ENCODE measurements around the gene IMMT. TPM values are rescaled to one million over a fixed set of nuclear protein-coding genes. Genes with fewer than 3 reads are reported as not detected.

The IMMT gene
- total and polyA plus RNA-seq, 2 donors (not counting 1 experiment from before 2014, with no cell fraction given) = 23.5 to 66.0 TPM

DNA sequence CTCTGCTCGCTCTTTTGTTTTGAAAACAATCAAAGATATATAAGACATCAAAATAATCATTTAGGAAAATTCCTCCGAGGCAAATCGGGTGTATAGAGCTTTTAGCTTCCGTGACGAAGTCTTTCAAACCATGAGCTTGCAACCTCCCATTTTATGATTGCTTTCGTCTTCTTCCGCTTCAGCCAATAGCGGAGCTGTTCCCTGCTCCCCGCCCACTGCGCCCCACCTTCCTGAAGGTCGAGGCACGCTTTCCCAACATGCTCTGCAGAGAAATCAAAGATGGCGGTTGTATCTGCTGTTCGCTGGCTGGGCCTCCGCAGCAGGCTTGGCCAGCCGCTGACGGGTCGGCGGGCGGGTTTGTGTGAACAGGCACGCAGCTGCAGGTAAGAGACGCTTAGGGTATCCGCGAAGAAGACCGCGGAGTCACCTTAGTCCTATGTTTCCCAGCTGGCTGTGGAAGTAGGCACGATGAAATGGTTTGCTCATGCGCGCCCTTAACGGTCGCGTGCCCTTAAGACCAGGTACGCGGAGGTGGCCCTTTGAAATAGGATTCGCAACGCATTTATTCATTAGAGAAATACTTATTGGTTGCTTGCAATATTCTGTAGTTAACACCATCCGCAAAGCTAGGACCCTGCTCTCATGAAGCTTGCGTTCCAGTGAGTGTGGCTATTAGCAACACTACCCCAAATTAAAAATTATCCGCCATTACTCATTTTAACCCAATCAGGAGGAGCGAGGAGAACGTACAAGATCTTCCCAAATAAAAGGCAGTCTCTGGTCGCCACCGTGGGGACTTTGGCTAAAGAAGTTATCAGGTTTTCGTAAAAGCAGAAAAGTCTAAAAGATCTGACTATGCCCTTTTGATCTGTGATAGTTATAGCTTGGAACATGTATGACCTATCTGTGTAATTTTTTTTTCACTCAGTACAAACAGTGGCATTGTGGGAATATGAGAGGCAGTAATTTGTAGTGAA lies 89.0 kb downstream of the IMMT start, which contains the start of gene PTCD3:
PTCD3 (plus strand) TSS at position 267 of the 977 bp plus-strand sequence; CDS start at position 280, 13 bp downstream.
- H3K4me3 Mint-ChIP-seq = peak within 1 kb of the TSS; percentile 93
- Histone ChIP-seq H3K4me2 (replicated peaks; ENCODE audit: low read depth, low read length, poor library complexity, severe bottlenecking) (peak within 1 kb of the TSS; percentile 84), H3K36me3 (replicated peaks in 1 of 2; ENCODE audit: control extremely low read depth in 1 of 2, control insufficient read depth in 1 of 2, extremely low read depth in 1 of 2, insufficient read depth in 2 of 2, low read length in 1 of 2) (peaks cover 3 to 22% of the 10 kb centered on the region in 2 experiments), H3K27me3 (replicated peaks in 1 of 4; ENCODE audit: control extremely low read depth in 1 of 4, control insufficient read depth in 3 of 4, insufficient read depth in 4 of 4, low read length in 3 of 4) (no peaks in the 10 kb centered on the region), H3K9ac (ENCODE audit: low read length) (peak within 1 kb of the TSS; percentile 84), H3K9me3 (ENCODE audit: control extremely low read depth in 1 of 3, control insufficient read depth in 2 of 3, insufficient read depth in 1 of 3, low read length in 2 of 3) (no peaks in the 10 kb centered on the region), H3K4me1 (ENCODE audit: control insufficient read depth in 2 of 2, insufficient read depth in 2 of 2, low read length in 2 of 2) (peaks cover 16 to 22% of the 10 kb centered on the region in 2 donors), H3K79me2 (ENCODE audit: control insufficient read depth, insufficient read depth, low read length) (peaks cover 92% of the 10 kb centered on the region), H2AFZ (ENCODE audit: insufficient read depth, low read depth, low read length, poor library complexity, severe bottlenecking) (peak within 1 kb of the TSS; percentile 86), H3K27ac (ENCODE audit: low read length in 2 of 2) (peak within 1 kb of the TSS; percentile 74 to 92), H3K4me3 (ENCODE audit: control extremely low read depth in 1 of 5, extremely low read depth in 1 of 5, insufficient read depth in 1 of 5, low read depth in 2 of 5, low read length in 4 of 5) (peak within 1 kb of the TSS; percentile 88 to 96 (median 89)), H4K20me1 (ENCODE audit: control insufficient read depth, insufficient read depth, low read length, poor library complexity, severe bottlenecking) (peaks cover 27% of the 10 kb centered on the region)
- no peaks in the 10 kb centered on the region for H3K9me3 Mint-ChIP-seq (ENCODE audit: insufficient read depth)
- WGBS (ENCODE audit: insufficient coverage) = under 1% methylated on average over 27 of the region's 44 CpGs
- intact Hi-C loops (cut with micrococcal nuclease) = loop anchor here (1.0 to 10.0 kb wide), 7 partner anchors 26 to 491 kb away; partner anchors contain the start of genes C2orf68, IMMT and USP39
- no peaks in the 10 kb centered on the region for H3K27me3 Mint-ChIP-seq
- peak within 1 kb of the TSS; percentile 95 for H3K27ac Mint-ChIP-seq
- DNase-seq = peak; percentile 95
- ATAC-seq (ENCODE audit: low read depth) = peak; percentile 88
- TF ChIP-seq CTCF (IDR thresholded peaks at IDR 0.05) = no peak
- TF ChIP-seq EZH2 (IDR thresholded peaks at IDR 0.05; ENCODE audit: borderline replicate concordance, insufficient read depth, low read depth, low read length, poor library complexity, severe bottlenecking) = no peak
- H3K4me1 Mint-ChIP-seq = peaks cover 52% of the 10 kb centered on the region
- POLR2A ChIA-PET = interaction anchor here (0.6 to 1.7 kb wide), 8 partner anchors 68 to 491 kb away, joined by 3 to 9 read pairs (median 4); partner anchors contain the start of genes IMMT, KDM3A and USP39
- CTCF ChIA-PET = interaction anchor here (0.6 to 2.1 kb wide), 8 partner anchors 10 to 335 kb away, joined by 3 to 15 read pairs (median 4); partner anchors contain the start of gene KDM3A

Measured in B cell (primary cell).